Prostate gland (tissue), 1 donor: ENCODE measurements around the gene KANSL1.

ENCODE experiments used
- POLR2A ChIP-seq: fragments of 450-650 bp; IDR thresholded peaks from one replicate; pipeline ENCODE4 v1.6.1; 2016; ENCODE audit warnings: antibody characterized with exemption, mild to moderate bottlenecking
- POLR2AphosphoS5 ChIP-seq: sonication (generic); formaldehyde crosslinking; IDR thresholded peaks from one replicate; pipeline ENCODE4 v1.6.1; 2017; ENCODE audit warnings: antibody characterized with exemption

GRCh38 chr17:46109603-46110189, 83.5 kb downstream of the KANSL1 start:
- TF ChIP-seq POLR2AphosphoS5 (no peak), POLR2A (no peak)
